ENCODE measurements around the gene FLG2. TPM values are rescaled to one million over a fixed set of nuclear protein-coding genes. Genes with fewer than 3 reads are reported as not detected.

The FLG2 gene
- total and polyA plus RNA-seq, 9 of the 15 experiments (the other 6 are each of a cell fraction or from before 2014, with no cell fraction given): not detected

- ChIA-PET POLR2A (no interaction called here), CTCF (ENCODE audit: low intra/inter-chr PET ratio) (no interaction called here)
- Histone ChIP-seq H3K4me2 (ENCODE audit: insufficient read depth, low read length) (no peak overlapping the region), H4K20me1 (replicated peaks; ENCODE audit: control insufficient read depth, insufficient read depth, low read length) (no peaks in the 10 kb centered on the region), H3K4me3 (no peak overlapping the region), H3K36me3 (ENCODE audit: control insufficient read depth, insufficient read depth, low read length) (no peaks in the 10 kb centered on the region), H3K9me3 (replicated peaks; ENCODE audit: control insufficient read depth, insufficient read depth, low read depth, low read length) (no peaks in the 10 kb centered on the region), H2AFZ (ENCODE audit: low read depth, low read length) (no peak overlapping the region), H3K27me3 (ENCODE audit: control insufficient read depth in 2 of 2, insufficient read depth in 2 of 2, low read length in 2 of 2) (no peaks in the 10 kb centered on the region), H3K9me1 (ENCODE audit: control insufficient read depth, insufficient read depth, low read length) (no peaks in the 10 kb centered on the region), H3K9ac (ENCODE audit: insufficient read depth in 1 of 2, low read depth in 2 of 2, low read length in 2 of 2) (no peak overlapping the region), H3K4me1 (replicated peaks in 1 of 2; ENCODE audit: control insufficient read depth in 2 of 2, insufficient read depth in 2 of 2, low read length in 2 of 2) (no peaks in the 10 kb centered on the region), H3K79me2 (ENCODE audit: control insufficient read depth, insufficient read depth, low read length) (no peaks in the 10 kb centered on the region), H3K27ac (ENCODE audit: extremely low read depth, low read depth, low read length) (no peak overlapping the region)
- ATAC-seq: no peak
- BruUV-seq (replicated peaks): no TSS peak
- in situ Hi-C loops (cut with MboI): no loop called here
- 3% methylated on average over 3 of the region's 3 CpGs for WGBS (ENCODE audit: insufficient coverage, low coverage, missing lambda C conversion rate)
- intact Hi-C loops (cut with micrococcal nuclease): loop anchor here (10.0 kb wide), 1 partner anchor 288 kb away; no protein-coding TSS in a partner anchor
- no peak for TF ChIP-seq POLR3A (IDR thresholded peaks at IDR 0.05; ENCODE audit: borderline replicate concordance, extremely low read depth, insufficient read depth, insufficient read length)
- TF ChIP-seq PML (IDR thresholded peaks at IDR 0.05; ENCODE audit: low read length): no peak
- no peak for TF ChIP-seq E2F6 (IDR thresholded peaks at IDR 0.05; ENCODE audit: borderline replicate concordance in 1 of 2, extremely low read depth in 1 of 2, insufficient read depth in 1 of 2, insufficient read length in 1 of 2, low read depth in 1 of 2, low read length in 1 of 2, poor library complexity in 1 of 2, severe bottlenecking in 1 of 2)
- TF ChIP-seq ASH1L (IDR thresholded peaks at IDR 0.05; ENCODE audit: borderline replicate concordance, low read depth, partially characterized antibody): no peak
- TF ChIP-seq GATA2 (CRISPR knock-in tag; IDR thresholded peaks at IDR 0.05): no peak
- TF ChIP-seq BRCA1 (IDR thresholded peaks at IDR 0.05): no peak
- no peak for TF ChIP-seq BRCA1 (CRISPR knock-in tag; IDR thresholded peaks at IDR 0.05)
- TF ChIP-seq EGR1 (conservative IDR thresholded peaks at IDR 0.05): no peak
- TF ChIP-seq ZNF197 (CRISPR knock-in tag; IDR thresholded peaks at IDR 0.05; ENCODE audit: low read depth): no peak
- no peak for FAIRE-seq
- no peak for DNase-seq (ENCODE audit: extremely low read depth in 1 of 4, low spot score in 3 of 4)
Measured at GRCh38 chr1:152343006-152343405, 16.8 kb downstream of the FLG2 start.
